VCaP (cell line): ENCODE results near the gene DGKD.

Experiments used
- H3K27ac ChIP-seq: fragments of 450-650 bp; 2 replicates; pipeline ENCODE4 v1.5.1; 2017
- CTCF ChIP-seq: fragments of 450-650 bp; conservative IDR thresholded peaks from 2 replicates; pipeline ENCODE4 v1.5.1; 2017; ENCODE audit warnings: mild to moderate bottlenecking, moderate library complexity

Gene DGKD

GRCh38 chr2:233503481-233503880 lies 149.2 kb downstream of the DGKD start:
- H3K27ac ChIP-seq, result no peak overlapping the region
- TF ChIP-seq CTCF, result no peak

GRCh38 chr2:233503947-233504637 lies 149.8 kb downstream of the DGKD start:
- H3K27ac ChIP-seq, result no peak overlapping the region
- no peak for TF ChIP-seq CTCF

GRCh38 chr2:233513953-233514655 lies 159.8 kb downstream of the DGKD start:
- TF ChIP-seq CTCF, result no peak
- H3K27ac ChIP-seq, result peak overlapping the region; percentile 59

GRCh38 chr2:233519787-233520611 lies 165.7 kb downstream of the DGKD start:
- no peak for TF ChIP-seq CTCF
- no peak overlapping the region for H3K27ac ChIP-seq
